T47D (cell line): ENCODE results near the gene SMARCA1.
"Not testable (repeated sequence)": the region's sequence is repeated elsewhere in the genome, so short reads cannot be mapped to it uniquely, and the experiment has no call there.

Source experiments
- DNase-seq, 2 experiments: peaks; one replicate each; pipeline versions ENCODE4 v3.0.0 to v3.0.0-alpha.2; 2011 to 2012; ENCODE audit warnings: low read depth in 1 of 2, low spot score in 1 of 2
- JUND ChIP-seq: IDR thresholded peaks from 2 replicates; pipeline ENCODE4 v1.6.1; 2012; ENCODE audit warnings: low read depth
- in situ Hi-C: cut with HindIII; loops from 2 replicates; pipeline ENCODE4 v1.10.0; 2016; ENCODE audit warnings: low sequenced_read_pairs, low pct_unique_long_range_greater_than_20kb

SMARCA1 gene, protein sequence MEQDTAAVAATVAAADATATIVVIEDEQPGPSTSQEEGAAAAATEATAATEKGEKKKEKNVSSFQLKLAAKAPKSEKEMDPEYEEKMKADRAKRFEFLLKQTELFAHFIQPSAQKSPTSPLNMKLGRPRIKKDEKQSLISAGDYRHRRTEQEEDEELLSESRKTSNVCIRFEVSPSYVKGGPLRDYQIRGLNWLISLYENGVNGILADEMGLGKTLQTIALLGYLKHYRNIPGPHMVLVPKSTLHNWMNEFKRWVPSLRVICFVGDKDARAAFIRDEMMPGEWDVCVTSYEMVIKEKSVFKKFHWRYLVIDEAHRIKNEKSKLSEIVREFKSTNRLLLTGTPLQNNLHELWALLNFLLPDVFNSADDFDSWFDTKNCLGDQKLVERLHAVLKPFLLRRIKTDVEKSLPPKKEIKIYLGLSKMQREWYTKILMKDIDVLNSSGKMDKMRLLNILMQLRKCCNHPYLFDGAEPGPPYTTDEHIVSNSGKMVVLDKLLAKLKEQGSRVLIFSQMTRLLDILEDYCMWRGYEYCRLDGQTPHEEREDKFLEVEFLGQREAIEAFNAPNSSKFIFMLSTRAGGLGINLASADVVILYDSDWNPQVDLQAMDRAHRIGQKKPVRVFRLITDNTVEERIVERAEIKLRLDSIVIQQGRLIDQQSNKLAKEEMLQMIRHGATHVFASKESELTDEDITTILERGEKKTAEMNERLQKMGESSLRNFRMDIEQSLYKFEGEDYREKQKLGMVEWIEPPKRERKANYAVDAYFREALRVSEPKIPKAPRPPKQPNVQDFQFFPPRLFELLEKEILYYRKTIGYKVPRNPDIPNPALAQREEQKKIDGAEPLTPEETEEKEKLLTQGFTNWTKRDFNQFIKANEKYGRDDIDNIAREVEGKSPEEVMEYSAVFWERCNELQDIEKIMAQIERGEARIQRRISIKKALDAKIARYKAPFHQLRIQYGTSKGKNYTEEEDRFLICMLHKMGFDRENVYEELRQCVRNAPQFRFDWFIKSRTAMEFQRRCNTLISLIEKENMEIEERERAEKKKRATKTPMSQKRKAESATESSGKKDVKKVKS

DNA sequence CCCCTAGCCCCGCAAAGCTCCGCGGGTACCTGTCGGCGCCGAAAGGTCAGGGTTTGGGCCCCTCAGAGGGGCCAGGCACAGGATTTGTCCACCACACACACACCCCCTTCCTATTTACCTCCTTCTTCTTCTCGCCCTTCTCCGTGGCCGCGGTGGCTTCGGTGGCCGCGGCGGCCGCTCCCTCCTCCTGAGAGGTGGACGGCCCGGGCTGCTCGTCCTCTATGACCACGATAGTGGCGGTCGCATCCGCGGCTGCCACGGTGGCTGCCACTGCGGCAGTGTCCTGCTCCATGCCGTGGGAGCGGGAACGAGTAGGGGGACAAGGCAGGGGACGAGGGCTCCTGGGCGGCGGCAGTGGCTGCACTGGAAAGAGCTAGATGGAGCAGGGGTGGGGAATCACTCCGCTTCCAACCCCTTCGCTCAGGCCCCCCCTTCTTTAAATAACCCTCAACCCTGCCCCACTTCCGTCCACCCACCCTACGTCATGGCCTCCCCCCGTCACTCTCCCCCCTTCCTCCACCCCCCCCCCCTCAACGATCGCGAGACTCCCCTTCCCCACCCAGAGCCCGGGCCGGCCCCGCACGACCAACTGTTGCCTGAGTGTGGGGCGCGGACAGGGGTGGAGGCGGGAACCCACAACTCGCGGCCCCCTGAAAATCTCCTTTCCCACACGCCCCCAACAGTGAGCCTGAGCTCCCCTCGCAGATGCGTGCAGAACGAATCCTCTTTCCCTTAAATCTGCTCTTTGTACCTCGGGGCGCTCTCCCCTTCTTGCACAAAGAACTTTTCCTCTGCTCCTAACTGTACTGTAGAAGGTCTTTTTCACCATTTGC, at the start of gene SMARCA1:
Gene SMARCA1, minus strand, starts transcription at position 412 of the 833 bp plus-strand sequence. Its CDS starts 120 bp downstream, at position 292.
- no peak for TF ChIP-seq JUND
- in situ Hi-C loops: no loop called here
- peak; percentile 10 to 42 for DNase-seq

DNA sequence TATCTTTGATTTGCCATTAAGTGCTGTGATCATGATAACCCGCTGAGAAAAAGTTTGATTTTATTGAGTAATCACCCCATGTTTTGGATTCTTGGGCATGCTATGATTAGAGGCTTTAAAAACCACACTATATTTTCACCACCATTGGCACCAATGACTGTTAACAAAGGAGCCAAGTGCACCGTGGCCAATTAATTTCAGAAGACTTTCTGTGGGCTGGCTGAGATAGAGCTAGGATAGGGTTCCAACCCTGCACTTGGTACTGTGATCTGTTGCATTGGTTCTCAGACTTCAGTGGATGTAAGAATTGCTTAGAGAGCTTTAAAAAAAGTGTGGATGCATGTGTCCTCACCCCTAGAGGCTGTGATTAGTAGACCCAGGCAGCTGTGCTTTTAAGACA, 49.1 kb upstream of the SMARCA1 start:
- in situ Hi-C loops: no loop called here
- no peak for DNase-seq
- no peak for TF ChIP-seq JUND

DNA sequence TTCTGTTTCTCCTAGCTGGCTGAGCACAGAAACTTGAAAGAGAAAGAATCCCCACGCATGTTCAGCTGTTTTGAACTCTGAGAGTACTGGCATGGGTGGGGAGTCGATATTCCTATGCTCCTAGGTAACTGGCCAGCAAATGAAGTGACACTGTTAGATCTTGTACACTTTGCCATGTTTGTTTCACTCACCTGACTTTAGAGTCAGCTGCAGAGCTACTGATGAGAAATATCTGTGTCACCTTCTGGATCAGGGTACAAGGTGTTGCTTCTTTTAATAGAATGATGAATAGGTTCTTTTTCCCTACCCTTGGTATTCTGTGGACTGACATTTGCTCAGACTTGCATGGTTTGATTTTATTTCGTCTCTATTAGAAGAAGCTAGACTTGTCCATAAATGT, 45.1 kb upstream of the SMARCA1 start:
- TF ChIP-seq JUND: no peak
- in situ Hi-C loops: no loop called here
- DNase-seq: no peak

DNA sequence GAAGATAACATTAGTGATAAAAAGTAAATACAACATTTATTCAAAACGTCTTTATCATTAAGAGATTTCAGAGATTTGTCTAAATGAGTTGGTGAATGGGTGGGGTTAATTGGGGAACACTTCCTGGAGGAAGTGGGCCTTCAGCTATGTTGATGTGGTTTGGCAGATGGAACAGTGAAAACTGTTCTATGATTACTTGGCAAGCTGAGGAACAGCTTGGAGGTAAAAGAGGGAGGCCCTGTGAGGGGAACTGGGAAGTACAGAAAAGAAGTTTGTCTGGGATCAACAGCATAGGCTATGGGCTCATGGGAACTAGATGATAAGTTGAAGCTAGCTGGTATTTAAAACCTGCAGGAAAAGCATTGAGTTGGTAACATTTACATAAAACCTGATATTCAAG, 42.8 kb upstream of the SMARCA1 start:
- no peak for DNase-seq
- in situ Hi-C loops: no loop called here
- TF ChIP-seq JUND: no peak

DNA sequence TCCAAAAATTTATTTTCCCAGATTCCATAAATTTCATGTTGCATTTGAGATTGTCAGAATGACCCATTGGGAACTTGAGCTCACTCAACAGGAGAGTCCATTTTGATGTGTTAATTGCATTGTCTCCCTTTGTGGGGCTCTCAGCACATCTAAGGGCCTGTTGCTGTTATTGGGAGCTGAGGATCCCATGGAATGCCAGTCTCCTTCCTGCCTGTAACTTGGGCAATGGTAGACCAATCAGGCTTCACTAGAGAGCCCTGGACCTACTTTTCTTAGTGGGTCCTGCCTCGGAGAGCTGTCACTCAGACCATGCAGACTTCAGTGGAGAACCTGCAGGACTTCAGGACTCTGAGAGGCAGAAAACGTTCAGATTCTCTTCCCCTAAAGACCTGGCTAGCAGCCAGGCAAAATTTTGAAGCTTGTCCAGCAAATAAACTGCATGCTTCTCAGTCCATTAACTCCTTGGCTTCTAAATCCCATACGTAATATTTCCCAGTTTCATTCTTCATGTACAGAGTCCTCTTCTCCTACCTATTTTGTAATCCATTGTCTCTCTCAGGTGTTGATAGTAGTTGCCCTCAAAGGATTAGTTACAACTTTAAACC, 41.9 kb upstream of the SMARCA1 start:
- TF ChIP-seq JUND: no peak
- in situ Hi-C loops: no loop called here
- peak in 1 of 2 experiments; percentile 26 for DNase-seq

DNA sequence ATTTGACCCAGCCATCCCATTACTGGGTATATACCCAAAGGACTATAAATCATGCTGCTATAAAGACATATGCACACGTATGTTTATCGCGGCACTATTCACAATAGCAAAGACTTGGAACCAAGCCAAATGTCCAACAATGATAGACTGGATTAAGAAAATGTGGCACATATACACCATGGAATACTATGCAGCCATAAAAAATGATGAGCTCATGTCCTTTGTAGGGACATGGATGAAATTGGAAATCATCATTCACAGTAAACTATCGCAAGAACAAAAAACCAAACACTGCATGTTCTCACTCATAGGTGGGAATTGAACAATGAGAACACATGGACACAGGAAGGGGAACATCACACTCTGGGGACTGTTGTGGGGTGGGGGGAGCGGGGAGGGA, 41.1 kb upstream of the SMARCA1 start:
- DNase-seq, in situ Hi-C loops: not testable (repeated sequence)

DNA sequence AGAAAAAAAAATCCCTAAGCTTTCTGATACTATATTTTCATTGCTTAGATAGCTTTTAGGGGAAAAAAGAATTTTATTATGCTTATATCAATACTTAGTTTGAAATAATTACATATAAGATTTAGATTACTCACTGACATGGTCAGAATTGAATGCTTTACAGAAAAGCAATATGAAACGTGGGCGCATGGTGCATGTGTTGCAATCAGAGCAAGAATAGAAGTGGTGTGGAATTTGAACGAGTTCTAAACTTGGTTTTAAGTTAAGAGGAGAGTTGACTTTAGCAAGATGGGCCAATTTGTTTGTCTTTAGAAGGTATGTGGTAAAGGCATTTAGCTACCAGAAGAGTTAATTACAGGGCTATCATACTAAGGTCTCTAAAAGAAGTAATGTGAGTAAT, 38.2 kb upstream of the SMARCA1 start:
- TF ChIP-seq JUND: no peak
- no peak for DNase-seq
- in situ Hi-C loops: no loop called here

DNA sequence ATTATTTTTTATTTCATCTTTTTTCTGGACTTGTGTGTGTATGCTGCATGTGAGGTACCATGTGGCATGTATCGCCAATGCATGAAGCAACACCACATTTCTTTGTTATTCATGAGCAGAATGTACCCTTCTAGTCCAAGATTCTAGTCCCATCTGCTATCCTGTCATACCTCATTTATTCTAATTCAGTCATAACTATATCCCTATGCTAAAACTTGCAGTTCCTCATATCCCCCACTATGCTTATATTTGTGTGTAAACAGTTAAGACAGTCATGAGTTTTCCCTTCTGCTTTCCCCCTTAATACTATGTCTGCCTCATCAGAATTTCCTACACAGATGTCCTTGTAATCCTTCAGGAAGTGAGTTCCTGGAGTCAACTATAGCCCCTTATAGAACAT, 36.5 kb upstream of the SMARCA1 start:
- no peak for TF ChIP-seq JUND
- in situ Hi-C loops: no loop called here

DNA sequence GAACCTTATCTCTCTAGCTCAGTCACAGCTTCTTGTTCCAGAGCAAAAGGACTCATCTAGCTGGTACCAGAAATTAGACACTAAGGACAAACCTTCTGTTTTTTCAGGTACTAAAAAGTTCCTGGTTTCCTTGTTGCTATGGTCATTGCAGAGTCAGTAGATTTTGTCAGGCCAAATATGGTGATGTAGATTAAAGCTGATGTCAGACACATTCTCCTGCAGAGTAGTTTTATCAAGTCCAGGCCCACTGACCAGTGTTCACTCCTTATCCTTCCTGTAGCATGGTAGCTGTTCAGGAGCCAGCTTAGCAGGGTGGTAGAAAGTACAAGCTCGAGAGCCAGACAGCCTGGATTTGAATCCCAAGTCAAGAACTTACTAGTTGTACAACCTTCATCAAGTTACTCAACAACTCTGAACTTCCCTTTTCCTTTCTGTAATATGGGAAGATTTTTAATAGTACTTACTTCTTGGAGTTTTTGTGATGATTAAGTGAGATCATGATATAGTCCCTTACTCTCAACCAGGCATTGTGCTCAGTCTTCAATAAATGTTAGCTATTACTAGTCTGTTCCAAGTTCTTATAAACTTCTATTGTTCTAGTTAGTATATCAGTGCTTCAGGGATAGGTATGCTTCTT, 34.7 kb upstream of the SMARCA1 start:
- in situ Hi-C loops: no loop called here
- no peak for DNase-seq
- no peak for TF ChIP-seq JUND

More for the DNA sequence above, 36.5 kb upstream of the SMARCA1 start:
- DNase-seq: no peak

DNA sequence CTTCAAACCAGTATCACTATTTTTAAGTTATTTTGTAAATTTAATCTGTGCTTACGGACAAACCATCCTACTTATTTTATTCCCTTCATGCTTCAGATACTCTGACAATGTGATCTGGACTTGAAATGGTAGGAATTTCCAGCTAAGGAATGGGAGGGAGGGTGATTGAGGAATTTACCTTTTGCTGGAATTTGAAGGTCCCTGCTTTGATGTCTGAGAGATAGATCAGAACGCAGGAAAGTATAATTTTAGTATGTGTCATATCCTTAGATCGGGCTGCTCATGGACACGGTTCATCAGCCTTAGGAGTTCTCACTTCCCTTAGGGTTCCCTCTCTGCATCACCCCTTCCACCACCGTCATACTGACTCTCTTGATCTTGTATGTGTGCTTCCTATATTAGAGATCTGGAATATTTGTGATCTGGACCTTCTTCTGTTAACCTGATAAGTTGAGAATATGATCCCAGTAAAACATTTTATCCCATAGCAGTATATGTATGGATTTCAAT, 33.6 kb upstream of the SMARCA1 start:
- DNase-seq: no peak
- no peak for TF ChIP-seq JUND
- in situ Hi-C loops: no loop called here

DNA sequence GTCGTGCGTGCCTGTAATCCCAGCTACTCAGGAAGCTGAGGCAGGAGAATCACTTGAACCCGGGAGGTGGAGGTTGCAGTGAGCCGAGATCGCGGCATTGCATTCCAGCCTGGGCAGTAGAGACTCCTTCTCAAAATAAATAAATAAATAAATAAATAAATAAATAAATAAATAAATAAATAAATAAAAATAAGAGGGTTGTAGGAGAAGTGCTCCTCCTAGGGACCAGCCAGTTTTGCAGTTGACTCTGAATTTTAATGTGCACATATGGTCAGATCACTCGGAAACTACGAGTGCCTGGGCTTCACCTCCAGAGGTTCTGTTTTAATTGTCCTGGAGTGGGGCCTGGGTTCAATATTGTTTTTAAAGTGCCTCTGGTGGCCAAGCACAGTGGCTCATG, 31.5 kb upstream of the SMARCA1 start:
- DNase-seq, in situ Hi-C loops: not testable (repeated sequence)
